Keratinocyte (primary cell): ENCODE data around the gene PRKN.

Experiments used
- EZH2 ChIP-seq: IDR thresholded peaks from one replicate; pipeline ENCODE4 v1.6.1; 2012; ENCODE audit warnings: inconsistent platforms, mild to moderate bottlenecking, low read length, moderate library complexity
- TF ChIP-seq, protein P1 (sequence below), 3 experiments: IDR thresholded peaks in 1 of 3; conservative IDR thresholded peaks in 1 of 3; optimal IDR thresholded peaks in 1 of 3; 2 replicates in 2 of 3; 3 replicates in 1 of 3; pipeline versions ENCODE3 to v1.5.1; 2011; ENCODE audit warnings: low read length in 3 of 3, mild to moderate bottlenecking in 3 of 3, moderate library complexity in 2 of 3, control low read depth in 1 of 3, inconsistent platforms in 1 of 3; ENCODE audit not compliant: insufficient read depth in 2 of 3; ENCODE audit errors: extremely low read depth in 1 of 3

DNA sequence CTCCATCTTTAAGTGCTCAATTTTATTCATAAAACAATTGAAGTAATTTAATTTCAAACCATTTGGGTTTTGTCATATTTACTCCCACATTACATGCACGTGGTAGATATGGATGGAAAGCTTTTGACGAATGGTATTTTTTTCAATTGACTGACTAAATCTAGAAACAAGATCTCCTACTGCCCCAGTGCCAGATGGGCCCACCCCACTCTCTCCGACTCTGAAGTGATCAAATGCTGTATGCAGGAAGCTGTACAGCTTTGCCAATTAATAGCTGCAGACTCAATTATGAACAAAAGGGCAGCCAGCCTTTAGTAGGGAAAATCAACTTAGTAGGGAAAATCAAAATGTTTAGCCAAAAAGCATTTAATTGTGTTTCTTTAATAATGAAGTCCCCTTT lies 46.4 kb upstream of the PRKN start:
- TF ChIP-seq, protein P1, sequence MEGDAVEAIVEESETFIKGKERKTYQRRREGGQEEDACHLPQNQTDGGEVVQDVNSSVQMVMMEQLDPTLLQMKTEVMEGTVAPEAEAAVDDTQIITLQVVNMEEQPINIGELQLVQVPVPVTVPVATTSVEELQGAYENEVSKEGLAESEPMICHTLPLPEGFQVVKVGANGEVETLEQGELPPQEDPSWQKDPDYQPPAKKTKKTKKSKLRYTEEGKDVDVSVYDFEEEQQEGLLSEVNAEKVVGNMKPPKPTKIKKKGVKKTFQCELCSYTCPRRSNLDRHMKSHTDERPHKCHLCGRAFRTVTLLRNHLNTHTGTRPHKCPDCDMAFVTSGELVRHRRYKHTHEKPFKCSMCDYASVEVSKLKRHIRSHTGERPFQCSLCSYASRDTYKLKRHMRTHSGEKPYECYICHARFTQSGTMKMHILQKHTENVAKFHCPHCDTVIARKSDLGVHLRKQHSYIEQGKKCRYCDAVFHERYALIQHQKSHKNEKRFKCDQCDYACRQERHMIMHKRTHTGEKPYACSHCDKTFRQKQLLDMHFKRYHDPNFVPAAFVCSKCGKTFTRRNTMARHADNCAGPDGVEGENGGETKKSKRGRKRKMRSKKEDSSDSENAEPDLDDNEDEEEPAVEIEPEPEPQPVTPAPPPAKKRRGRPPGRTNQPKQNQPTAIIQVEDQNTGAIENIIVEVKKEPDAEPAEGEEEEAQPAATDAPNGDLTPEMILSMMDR (optimal IDR thresholded peaks at IDR 0.05 in 1 of 3, IDR thresholded peaks at IDR 0.05 in 1 of 3, conservative IDR thresholded peaks at IDR 0.05 in 1 of 3; ENCODE audit: extremely low read depth in 1 of 3, insufficient read depth in 2 of 3, low read length in 3 of 3), result no peak
- no peak for TF ChIP-seq EZH2
